ENCODE data around the gene SLC4A7.
"Not testable (repeated sequence)": the region's sequence is repeated elsewhere in the genome, so short reads cannot be mapped to it uniquely, and the experiment has no call there.

SLC4A7 gene

DNA sequence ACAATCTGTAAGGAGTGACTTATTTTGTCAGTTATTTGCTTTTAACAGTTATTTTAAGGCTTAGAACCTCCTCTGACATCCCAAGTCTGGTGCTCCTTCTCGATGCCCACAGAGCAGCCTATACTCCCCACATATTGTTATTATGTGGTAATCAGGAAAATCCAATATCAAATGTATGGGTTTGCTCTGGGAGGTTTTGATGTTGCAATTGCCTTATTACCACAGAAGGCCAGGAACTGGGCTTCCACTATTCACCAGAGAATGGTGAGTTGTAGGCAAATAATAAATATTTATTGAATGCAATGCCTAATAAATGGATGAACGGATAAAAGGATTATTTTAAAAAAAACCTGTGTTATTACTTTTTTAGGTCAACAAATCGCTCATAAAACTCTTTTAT lies 127.2 kb downstream of the SLC4A7 start:
- no peak for DNase-seq

DNA sequence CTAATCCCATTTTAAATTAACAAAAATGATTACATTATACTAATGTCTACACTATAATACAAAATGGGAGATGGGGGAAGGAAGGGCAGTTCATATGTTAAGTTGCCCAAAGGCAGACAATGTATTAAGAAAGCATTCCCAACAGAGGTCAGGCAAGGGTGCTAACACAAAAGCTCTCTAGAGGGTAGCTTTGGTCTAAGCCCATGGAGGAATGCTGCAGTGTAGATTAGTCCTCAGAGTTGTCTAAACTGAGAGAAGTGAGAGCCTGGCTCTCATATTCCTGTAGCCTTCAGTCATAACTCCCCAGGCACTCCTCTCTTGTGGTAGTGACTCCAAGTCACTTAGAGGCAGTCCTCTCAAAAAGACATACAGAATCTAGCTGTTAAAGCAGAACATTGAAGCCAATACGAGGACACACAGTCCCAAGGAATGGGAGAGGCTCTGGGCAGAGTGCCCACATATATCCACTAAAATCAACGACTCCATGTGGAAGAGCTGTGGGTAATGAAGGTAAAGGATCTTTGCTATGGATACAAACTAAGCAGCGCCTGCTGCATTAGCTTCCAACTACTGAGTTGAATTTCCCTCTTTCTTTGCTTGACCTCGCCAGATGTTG lies 129.5 kb downstream of the SLC4A7 start:
- DNase-seq = no peak

DNA sequence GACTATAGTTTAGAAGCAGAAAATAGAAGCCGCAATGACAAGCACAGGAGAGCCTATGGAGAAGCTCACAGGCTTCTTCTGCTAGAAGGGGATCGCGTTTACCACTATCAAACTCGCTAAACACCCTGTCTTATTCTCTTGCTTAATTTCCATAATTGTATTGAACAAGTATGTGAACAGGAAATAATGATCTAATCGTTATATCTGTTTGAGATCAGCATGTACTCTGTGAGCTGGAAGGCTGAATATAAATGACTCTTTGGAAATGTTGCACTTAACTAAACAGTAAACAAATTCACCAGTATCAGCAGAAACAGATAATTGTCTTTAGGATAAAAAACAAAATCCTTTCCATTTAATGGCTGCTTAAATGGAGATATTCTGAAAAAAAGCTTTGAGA lies 130.0 kb downstream of the SLC4A7 start:
- no peak for DNase-seq

DNA sequence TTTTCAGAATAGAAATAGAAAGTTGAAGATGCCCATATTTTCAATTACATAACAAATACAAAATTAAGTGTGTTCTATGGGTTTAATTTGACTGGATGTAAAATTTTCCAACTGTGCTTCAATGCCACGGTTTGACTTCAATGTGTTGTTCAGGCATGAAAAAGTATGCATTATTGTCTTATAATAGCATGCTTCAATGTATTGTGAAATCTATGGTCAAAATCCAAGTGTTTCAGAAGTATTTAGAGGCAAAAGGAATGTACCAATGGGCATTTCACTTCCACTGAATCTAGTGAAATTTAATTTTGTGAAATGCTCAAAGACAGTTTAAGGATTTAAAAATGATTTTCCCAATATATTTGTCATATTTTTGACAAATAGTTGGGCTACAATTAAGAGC lies 131.0 kb downstream of the SLC4A7 start:
- DNase-seq = no peak

DNA sequence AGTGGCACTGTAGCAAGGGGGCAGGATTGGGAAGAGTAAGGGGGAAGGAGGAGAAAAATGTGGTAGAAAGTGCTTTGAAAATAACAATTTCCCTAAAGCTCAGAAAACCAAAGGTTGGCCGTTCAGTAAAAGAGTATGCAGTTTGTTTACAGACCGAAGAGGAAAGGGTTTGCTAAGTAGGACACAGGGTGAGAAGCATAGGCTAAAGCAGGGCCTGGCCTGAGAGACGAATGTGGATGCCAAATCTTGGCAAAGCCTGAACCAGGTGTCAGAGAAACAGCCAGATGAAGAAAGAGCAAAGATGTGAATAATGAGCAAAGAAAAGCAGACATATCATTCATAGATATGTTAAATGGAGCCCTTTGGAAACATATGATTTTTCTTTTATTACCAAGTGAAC lies 132.1 kb downstream of the SLC4A7 start:
- DNase-seq = no peak

DNA sequence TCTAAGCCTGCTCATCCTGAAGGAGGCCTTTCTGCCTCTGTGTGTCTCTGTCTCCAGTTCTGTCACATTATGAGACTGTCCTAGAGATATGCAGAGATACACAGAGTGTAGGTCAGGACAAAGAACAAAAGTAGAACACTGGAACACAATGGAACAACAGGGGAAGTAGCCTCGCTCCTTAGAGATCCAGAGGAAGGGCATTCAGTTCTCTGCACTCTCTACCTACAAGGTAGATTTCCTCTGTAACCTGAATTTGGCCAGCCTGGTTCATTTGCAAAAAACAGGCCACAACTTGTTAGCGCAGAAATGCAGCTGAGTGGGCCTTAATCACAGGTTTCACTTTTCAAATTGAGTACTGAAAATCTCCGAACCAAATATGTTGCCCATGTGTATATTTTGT lies 134.4 kb downstream of the SLC4A7 start:
- no peak for DNase-seq

DNA sequence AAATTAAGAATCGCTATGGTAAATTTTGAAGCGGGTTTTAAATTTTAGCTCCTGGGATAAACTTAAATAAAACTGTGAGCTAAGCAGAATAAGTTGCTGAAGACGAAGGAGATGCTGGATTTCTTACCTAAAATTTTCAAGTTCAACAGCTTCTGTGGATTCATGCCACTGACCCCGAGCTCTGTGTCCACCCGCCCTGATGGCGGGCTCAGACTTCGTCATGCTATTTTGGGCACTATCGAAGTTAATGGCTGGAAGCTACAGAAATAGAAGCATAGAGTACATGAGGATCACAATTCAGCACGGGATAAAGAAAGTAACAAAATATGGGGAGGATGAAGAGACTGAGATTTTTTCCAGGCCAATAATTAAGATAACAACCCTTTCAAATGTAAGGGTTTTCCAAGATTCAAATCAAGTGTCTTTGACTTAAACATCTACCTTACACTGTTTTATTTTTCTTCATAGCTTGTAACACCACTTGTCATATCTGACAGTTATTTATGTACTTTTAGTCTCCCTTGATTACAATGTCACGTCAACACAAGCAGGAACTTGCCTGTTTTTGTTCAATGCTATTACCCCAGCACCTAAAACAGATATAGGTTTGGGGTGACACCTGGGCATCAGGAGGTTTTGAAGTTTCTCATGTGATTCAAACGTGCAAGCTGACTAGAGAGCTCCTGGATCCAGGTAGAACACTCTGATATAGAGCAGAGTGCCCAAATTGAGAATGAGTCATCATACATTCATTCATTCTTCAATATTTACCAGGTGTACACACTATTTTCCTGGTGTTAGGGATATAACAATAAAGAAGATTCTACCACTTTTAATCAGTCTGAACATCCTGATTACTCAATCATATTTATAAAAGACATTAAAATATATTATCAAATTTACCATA lies 138.0 kb downstream of the SLC4A7 start:
- no peak for DNase-seq

DNA sequence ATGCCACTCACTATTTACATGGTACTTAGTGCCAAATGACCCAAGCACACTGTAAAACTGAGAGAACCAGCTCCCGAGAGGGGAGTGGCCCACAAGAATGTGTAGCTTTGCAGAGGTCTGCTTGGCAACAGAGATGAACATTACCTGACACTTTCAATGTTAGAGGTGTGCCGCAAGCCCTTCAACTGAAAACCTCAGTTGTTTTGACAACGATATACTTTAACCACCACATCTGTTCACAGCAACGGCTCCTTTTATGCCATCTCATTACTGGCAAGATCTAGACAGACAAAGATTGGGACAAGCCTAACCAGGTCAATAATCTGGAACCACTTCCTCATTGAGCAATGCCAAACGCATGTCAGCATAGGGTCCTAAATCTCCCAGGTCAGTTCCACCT lies 138.7 kb downstream of the SLC4A7 start:
- no peak for DNase-seq

DNA sequence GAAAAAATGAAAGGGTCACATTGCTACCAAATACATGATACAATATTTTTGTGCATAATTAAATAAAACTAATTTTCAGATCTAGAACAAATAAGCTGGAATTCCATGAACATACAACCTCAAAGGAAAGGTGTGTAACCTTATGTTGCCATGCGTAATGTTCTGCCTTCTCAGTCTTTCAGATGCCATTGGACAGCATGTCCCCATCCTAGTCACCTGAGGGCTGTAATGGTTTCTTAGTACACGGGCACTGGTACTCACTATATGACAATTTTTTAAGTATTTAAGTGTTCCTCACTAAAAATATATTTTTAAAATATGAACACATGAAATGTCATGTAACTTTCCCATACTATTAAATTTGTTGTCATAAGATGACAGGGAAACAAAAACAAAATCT lies 139.1 kb downstream of the SLC4A7 start:
- DNase-seq = no peak

DNA sequence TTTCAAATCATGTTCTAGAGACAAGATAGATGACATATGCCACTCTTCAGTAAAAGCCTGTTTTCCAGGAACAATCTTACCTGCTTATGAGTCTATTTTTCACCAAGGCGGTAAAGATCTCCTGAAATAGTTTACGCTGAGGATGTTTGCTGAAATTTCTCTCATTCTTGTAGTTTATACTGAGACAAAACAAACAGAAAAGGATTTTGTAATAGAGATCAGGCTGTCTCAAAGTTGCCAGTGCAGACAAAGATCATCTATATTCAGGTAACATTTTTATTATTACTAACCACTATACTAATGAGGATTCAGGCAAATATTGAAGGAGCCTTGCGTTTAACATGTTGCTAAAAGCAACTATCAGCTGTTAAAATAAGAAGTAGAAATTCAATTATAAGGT lies 140.0 kb downstream of the SLC4A7 start:
- no peak for DNase-seq

DNA sequence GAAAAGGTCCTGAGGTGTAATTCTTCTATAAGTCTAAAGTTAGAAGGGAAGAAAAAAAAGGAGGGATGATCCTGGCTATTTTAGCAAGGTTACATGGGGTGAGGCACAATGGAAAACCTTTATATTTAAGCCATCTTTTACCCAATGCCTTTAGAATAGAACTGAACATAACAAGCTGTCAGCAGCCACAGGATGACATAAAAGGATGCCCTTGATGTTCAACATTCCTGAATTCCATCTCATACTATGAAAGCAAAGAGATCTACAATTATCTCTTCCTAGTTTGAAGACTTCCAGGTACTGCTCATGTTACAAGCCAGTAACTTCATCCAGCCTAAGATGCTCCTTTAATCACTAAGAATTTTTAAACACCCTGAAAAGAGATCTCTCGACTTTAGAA lies 141.9 kb downstream of the SLC4A7 start:
- no peak for DNase-seq

DNA sequence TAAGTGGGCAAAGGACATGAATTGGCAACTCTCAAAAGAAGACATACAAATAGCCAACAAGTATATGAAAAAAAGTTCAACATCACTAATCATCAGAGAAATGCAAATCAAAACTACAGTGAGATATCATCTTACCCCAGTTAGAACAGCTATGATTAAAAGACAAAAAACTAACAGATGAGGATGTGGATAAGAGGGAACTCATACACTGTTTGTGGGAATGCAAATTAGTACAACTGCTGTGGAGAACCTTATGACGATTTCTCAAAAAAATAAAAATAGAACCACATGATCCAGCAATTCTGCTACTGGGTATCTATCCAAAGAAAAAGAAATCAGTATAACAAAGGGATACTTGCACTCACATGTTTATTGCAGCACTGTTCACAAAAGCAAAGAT lies 143.7 kb downstream of the SLC4A7 start:
- no peak for DNase-seq

DNA sequence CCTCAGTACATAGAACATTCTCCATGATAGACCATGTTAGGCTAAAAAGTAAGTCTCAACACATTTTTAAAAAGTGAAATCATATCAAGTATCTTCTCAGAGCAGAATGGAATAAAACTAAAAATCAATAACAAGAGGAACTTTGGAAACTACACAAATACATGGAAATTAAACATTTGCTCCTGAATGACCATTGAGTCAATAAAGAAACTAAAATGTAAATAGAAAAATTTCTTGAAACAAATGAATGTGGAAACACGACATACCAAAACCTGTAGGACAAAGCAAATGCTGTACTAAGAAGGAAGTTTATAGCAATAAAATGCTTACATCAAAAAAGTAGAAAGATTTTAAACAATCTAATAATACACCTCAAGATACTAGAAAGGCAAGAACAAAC lies 148.6 kb downstream of the SLC4A7 start:
- no peak for DNase-seq

DNA sequence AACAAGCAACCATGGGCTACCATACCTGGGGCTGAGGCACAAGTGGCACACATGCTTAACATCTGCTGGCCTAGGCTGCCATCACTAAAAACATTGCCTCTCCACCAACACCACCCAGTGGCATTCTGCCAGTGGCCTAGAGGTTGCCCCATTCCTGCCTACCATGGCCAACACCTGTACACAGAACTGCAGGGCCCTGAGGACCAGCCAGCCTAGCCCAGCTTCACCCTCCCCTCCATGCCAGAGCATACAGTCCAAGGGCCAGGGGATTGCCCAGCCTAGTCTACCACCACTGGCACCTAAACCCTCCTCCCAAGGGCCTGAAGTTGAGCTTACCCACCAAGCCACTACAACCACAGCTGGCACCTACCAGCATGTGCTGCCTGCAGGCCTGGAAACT lies 150.3 kb downstream of the SLC4A7 start:
- DNase-seq = no peak

DNA sequence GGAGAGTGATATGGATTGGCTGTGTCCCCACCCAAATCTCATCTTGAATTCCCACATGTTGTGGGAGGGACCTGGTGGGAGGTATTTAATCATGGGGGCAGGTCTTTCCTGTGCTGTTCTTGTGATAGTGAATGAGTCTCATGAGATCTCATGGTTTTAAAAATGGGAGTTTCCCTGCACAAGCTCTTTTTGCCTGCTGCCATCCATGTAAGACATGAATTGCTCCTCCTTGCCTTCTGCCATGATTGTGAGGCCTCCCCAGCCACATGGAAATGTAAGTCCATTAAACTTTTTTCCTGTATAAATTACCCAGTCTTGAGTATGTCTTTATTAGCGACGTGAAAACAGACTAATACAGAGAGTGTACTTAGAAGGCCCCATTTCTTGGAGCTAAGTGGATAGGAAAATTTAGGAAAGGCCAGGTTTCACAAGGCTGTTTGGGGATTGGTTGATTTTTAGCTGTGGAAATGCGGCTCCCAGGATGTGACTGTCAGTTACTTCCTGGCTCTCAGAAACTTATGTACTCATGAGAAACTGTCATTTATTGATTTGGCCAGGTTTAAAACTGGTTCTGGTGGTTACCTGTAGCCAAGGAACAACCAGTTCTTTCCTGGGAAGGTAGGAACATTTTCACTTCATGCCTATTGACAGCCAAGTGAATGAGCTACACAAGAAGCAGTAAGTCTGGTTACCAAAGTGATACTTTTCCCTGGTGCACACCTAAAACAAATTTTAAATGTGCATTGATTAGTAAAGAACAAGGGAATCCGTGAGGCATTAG lies 155.0 kb downstream of the SLC4A7 start:
- not testable (repeated sequence) for DNase-seq

DNA sequence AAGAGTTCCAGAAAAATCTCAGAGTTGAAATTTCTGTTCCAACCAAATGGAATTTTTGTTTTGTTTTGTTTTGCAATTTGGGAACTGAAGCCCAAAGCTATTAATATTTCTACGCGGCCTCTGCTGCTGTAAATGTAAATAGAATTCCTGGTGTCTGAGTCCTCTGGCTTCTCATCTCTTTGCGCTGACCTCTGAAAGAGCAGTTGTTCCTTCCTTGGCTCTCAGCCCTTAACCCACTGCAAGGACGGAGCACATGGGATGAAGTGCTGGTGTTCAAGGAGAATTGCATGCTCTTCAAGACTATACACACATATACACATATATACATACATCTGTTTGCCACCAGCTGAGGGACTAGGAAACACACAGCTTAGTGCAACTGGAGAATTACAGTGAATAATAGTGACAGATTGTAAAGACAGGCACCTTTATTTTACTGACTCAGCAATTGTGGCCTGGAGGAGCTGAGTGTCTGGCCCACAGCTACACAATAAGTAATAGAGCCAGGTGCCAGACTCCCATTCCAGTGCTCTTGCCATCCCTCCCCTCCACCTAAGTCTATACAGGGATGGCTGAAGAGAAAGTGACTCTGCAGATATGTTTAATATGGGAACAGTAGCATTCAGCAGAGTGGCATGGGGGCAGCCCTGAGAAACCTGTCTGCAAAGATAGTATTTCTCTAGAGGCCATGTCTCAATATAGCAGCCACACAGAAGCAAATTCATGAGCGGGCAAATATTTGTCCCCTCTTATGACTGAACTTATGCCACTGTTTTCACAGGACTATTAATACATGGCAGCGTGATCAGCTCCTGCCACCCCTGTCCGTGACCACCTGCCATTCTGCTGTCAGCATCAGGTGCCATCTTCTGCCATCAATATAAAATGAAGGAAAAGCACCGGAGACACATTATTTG lies 157.3 kb downstream of the SLC4A7 start:
- DNase-seq = no peak

DNA sequence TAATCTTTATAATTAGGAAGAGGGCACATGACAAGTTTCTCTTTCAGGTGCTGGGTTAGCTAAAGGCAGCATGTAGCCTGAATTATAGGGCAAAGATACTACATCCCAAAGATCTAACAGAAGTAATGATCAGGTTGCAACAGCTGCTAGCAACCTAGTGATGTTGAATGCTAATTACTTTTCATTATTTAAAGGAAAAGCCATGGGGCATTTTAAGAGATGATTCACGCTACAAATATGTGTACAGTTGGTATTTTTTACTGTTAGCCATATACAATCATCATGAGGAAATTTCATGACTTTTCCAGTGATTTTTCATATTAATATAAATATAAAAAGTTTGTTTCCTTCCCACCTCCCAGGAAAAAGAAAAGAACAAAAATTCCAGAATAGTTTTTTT lies 158.0 kb downstream of the SLC4A7 start:
- DNase-seq = no peak

DNA sequence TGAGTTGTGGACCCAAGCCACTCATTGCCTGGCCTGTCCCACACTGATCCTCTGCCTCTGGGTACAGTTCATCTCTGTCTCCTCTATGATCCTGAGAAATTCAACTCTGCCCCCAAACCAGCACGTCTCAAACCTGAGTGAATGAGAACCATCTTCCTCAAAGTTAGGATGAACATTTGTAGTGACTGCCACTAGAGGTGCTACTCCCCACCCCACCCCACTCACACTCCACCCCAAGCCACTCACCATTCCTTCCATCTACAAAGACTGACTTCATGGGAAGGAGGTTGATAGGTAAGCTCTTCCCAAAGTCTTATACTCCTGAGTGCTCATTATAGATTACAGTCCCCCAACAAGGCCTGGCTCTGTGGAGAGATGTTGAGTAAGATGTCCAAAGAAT lies 158.8 kb downstream of the SLC4A7 start:
- no peak for DNase-seq

DNA sequence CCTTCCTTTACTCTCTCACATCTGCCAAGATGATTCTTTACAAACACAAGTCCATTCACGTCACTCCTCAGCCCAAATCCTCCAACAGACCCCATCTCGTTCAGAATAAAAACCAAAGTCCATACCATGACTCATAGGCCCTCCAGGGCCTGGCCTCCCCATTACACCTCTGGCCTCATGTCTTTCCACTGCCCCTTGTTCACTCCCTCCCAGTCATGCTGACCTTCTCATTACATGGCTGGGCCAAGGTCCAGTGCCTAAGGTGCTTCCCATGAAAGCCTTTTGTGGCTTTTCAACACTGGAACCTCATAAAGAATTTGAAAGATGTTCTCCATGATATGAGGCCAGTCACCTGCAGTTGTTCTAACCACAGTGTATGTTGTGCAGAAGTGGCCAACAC lies 159.5 kb downstream of the SLC4A7 start:
- DNase-seq = no peak

DNA sequence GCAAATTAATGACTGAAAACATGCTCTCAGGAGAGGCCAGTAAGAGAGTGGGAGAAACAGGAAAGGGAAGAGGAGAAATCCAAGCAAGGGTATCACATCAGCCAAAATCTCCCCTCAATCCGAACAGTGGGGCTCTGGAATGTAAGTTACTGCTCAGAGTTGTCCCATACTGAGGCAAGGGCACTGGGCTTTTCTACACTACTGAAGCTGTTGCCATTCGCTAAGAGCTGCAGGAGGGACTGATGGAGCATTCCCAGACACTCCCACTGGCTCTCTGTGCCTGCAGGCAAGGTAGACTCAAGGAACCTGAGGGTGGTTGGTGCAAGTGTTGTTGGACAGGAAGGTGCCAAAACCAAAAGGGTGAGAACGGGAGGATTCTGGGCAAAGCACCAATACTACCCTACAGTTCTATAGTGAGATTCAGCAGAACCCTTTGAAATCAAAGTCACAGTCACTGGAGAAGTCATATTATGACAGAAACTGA lies 161.1 kb downstream of the SLC4A7 start:
- no peak for DNase-seq

Measured in KG1 (cell line).